ENCODE data around the gene CUL5.

The CUL5 gene

GRCh38 chr11:107998761-107999160, 9.9 kb upstream of the CUL5 start:
- Histone ChIP-seq H3K4me1 (no peaks in the 10 kb centered on the region), H3K4me3 (no peak overlapping the region), H3K36me3 (no peaks in the 10 kb centered on the region), H3K27ac (no peak overlapping the region), H3K27me3 (no peaks in the 10 kb centered on the region), H3K9me3 (no peaks in the 10 kb centered on the region)
- TF ChIP-seq CTCF (IDR thresholded peaks at IDR 0.05) = no peak
- intact Hi-C loops (cut with DNase I; ENCODE audit: low total_unique reads) = no loop called here
- DNase-seq = no peak

- Histone ChIP-seq H3K27me3 (no peaks in the 10 kb centered on the region), H3K4me1 (no peaks in the 10 kb centered on the region), H3K27ac (no peak overlapping the region), H3K36me3 (no peaks in the 10 kb centered on the region), H3K4me3 (no peak overlapping the region), H3K9me3 (no peaks in the 10 kb centered on the region)
- peak in 1 of 2 experiments; percentile 6 for TF ChIP-seq CTCF (IDR thresholded peaks at IDR 0.05)
- DNase-seq = no peak
- intact Hi-C loops (cut with DNase I; ENCODE audit: low total_unique reads) = loop anchor here (10.0 kb wide), 1 partner anchor 435 kb away; the partner anchor contains the start of gene ALKBH8
These were observed 8.8 kb upstream of the CUL5 start for GRCh38 chr11:107999759-108000455.

GRCh38 chr11:108002476-108002875, 6.2 kb upstream of the CUL5 start:
- H3K9me3 ChIP-seq = no peaks in the 10 kb centered on the region
- no peak overlapping the region for H3K4me3 ChIP-seq
- DNase-seq = no peak
- no peak for TF ChIP-seq CTCF (IDR thresholded peaks at IDR 0.05)
- intact Hi-C loops (cut with DNase I; ENCODE audit: low total_unique reads) = loop anchor here (10.0 kb wide), 1 partner anchor 438 kb away; the partner anchor contains the start of gene ALKBH8
- H3K27ac ChIP-seq = no peak overlapping the region
- no peaks in the 10 kb centered on the region for H3K4me1 ChIP-seq
- H3K36me3 ChIP-seq = no peaks in the 10 kb centered on the region
- H3K27me3 ChIP-seq = no peaks in the 10 kb centered on the region

GRCh38 chr11:108003623-108004022, 5.1 kb upstream of the CUL5 start:
- Histone ChIP-seq H3K27ac (no peak overlapping the region), H3K27me3 (no peaks in the 10 kb centered on the region), H3K9me3 (no peaks in the 10 kb centered on the region), H3K4me1 (no peaks in the 10 kb centered on the region), H3K4me3 (no peak overlapping the region), H3K36me3 (no peaks in the 10 kb centered on the region)
- DNase-seq = no peak
- intact Hi-C loops (cut with DNase I; ENCODE audit: low total_unique reads) = loop anchor here (10.0 kb wide), 1 partner anchor 439 kb away; the partner anchor contains the start of gene ALKBH8
- TF ChIP-seq CTCF (IDR thresholded peaks at IDR 0.05) = no peak

- no peaks in the 10 kb centered on the region for H3K27me3 ChIP-seq
- H3K36me3 ChIP-seq = no peaks in the 10 kb centered on the region
- no peak overlapping the region for H3K4me3 ChIP-seq
- intact Hi-C loops (cut with DNase I; ENCODE audit: low total_unique reads) = loop anchor here (5.0 to 10.0 kb wide), 2 partner anchors 214 to 443 kb away; partner anchors contain the start of genes ALKBH8, ATM and NPAT
- TF ChIP-seq CTCF (IDR thresholded peaks at IDR 0.05) = no peak
- DNase-seq = peak; percentile 21 to 68
- H3K9me3 ChIP-seq = no peaks in the 10 kb centered on the region
- no peak overlapping the region for H3K27ac ChIP-seq
- H3K4me1 ChIP-seq = peaks cover 0 to 28% (median 19%) of the 10 kb centered on the region in 4 donors
These were observed 879 bp upstream of the CUL5 start for GRCh38 chr11:108007819-108008218.
